Fibroblast of skin of right quadriceps (primary cell): ENCODE results near the gene RTP5.
A peak's percentile ranks its signal among the peaks of the same experiment; 100 is the strongest.

ENCODE experiments used
- DNase-seq: peaks from one replicate; pipeline ENCODE4 v3.0.0-alpha.2; 2013

Gene RTP5

DNA sequence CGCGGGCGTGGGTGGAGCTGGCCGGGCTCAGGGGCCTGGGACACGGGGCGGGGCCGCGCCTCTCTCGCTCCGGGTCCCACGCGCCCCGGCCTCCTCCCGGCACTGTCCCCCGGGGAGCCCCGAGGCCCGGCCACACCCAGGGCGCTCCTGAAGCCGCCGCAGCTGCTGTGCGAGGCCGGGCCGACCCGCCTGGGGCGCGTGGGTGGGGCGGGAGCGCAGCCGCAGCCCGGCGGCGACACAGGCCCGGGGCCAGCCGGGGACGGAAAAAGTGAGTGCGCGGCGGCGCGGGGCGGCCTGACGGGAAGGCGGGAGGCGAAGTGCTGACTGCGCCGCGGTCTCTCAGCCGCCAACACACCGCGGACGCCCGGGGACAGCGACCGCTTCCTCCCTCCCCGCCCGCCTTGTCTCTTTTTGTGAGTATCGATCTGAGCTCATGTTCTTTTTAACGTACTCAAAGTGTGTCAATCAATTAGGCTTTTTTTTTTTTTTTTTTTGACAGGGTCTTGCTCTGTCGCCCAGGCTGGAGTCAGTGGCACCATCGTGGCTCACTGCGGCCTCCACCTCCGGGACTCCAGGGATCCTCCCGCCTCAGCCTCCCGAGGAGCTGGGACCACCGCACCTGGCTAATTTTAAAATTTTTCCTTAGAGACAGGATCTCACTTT lies 25.3 kb upstream of the RTP5 start:
- peak; percentile 48 for DNase-seq

DNA sequence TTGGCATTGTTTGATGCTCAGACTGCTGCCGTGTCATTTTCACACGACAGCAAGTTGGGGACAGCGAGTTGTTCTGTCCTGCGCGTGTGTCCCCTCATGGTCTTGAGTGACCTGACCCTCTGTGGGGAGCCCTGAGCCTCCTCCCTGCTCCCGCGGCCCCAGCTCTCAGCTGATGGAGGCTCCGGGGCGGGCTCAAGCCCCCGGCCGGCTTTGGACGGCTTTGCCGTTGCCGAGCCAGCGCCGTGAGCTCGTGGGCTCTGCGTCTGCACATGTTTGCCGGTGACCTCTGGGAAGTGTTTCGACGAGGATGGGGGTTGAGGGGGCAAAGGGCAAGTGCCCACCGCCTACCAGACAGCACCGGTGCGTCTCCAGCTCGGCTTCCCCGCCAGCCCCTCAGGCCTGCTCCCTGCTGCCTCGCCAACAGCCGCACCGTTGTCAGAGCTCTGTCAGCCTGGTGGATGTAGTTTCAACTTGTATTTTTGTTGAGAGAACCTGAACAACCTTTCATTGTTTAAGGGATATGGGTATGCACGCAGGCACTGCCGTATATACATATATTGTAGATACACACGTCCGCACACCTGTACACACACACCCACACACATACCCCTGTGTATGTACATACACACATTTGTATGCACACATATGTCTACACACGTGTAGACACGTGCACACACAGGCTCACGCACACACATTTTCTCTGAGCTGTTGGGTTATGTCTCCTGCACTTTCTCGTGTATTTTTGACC lies 24.5 kb upstream of the RTP5 start:
- DNase-seq = no peak

DNA sequence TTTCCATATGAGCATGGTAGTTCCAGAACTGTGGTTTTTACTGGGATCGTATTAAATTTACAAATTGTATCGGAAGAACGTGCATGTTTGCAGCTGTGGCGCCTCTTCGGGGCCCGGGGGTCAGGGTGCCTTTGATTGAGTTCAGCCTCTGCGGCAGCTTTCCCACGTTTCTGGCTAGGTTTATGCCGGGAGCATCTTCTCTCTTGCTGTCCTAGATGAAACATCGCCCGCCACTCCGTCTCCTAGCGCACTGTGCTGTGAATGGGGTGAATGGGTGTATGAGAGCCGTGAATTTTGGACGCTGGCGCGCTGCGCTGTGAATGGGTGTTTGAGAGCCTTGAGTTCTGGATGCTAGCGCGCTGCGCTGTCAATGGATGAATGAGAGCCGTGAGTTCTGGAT lies 23.1 kb upstream of the RTP5 start:
- no peak for DNase-seq

DNA sequence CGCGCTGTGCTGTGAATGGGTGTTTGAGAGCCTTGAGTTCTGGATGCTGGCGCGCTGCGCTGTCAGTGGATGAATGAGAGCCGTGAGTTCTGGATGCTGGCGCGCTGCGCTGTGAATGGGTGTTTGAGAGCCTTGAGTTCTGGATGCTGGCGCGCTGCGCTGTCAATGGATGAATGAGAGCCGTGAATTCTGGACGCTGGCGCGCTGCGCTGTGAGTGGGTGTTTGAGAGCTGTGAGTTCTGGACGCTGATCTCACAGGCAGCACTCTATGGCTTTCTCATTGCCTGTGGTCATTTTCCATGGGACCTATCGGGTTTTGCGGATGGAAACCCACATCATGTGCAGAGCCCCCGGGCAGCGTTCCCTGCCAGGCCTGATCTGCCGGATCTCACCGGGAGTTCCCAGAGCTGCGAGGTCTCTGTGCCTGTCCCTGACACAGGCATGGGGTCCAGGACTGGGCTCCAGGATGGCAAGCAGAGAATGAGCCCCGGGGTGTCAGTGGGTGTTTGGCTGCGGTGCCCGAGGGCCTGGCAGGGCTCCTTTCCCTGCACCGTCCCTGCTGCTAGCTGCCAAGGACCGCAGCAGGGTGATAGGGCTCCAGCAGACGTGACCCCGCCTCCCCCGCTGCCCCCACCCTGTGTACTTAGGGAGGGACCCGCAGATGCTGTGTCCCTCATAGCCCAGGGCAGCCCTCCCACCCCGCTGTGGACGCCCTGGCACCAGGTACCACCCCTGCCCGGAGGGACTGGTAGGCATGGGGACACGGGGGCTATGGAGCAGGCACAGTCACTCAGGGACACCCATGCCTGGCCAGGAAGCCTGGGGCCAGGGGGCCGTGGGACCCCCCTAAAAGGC lies 20.5 kb upstream of the RTP5 start:
- no peak for DNase-seq

DNA sequence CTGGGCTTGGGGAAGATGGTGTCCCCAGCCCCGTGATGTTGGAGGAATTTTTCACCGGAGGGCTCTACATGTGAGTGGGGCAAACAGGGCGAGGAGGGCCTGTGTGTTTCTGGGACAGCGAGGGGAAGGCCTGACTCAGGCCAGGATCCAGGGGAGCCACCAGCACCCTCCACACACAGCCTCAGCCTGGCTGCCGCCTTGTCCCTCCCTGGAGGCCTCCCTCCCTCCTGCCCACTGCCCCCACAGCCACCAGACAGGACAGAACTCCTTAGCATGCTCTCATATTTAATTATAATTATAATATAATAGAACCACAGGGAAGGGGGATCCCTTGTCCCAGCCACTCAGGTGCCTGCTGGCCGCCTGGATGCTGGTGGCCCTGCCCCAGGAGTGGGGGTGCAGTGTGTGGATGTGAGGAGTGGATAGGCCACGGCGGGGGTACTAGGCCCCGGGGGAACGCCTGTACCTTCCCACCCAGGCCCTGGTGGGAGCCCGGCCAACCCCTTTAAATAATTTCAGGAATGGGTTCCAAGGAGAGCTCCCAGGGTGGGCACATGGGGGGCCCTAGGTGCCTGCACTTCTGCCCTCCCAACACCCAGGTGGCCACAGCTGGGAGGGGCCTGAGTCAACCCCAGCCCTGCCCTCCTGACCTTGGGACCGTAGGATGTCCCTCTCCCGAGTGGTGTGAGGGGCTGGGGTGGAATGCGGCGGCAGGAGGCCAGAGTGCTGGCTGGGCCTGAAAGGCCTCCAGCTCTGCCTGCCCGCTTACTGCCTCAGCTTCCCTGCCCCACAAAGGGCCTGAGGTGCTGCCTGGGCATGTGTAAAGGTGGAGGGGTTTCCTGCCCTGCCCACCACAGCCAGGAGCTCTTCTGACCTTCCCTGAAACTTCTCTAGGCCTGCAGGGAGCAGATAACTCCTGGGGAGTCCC lies 19.6 kb upstream of the RTP5 start:
- DNase-seq = no peak

DNA sequence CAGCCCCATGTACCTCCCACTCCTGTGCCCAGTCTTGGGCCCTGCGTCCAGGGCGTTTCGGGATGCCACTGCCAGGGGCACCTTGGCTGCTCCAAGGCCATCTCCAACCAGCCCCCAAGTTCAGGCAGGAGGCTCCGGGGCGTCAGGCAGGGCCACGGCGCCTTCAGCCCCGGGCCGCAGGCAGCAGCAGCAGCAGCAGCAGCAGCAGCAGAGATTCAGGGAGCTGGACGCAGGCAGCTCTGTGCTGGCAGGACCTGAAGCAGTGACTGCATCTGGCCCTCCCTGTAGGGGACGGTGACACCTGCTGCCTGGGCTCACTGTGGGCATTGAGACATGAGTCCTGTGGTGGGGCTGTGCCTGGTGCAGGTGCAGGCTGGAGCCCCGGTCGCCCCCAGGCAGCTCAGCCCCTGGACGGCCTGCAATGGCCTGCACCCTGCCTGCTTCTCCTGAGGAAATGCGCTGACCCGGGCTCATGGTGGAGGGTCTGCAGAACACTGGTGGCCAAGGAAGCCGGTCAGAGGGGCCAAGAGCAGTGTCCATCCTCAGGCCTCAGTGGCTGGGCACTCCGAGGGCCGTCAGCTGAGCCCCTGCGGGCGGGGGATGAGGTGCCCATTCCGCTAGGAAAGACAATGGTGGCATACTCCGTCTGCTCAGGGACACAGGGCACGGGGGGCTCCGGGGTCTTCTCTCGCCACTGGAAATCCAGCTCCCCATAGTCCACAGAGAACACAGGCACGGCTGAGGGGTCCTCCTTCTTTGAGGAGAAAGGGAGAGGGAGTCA lies 18.8 kb upstream of the RTP5 start:
- DNase-seq = no peak

DNA sequence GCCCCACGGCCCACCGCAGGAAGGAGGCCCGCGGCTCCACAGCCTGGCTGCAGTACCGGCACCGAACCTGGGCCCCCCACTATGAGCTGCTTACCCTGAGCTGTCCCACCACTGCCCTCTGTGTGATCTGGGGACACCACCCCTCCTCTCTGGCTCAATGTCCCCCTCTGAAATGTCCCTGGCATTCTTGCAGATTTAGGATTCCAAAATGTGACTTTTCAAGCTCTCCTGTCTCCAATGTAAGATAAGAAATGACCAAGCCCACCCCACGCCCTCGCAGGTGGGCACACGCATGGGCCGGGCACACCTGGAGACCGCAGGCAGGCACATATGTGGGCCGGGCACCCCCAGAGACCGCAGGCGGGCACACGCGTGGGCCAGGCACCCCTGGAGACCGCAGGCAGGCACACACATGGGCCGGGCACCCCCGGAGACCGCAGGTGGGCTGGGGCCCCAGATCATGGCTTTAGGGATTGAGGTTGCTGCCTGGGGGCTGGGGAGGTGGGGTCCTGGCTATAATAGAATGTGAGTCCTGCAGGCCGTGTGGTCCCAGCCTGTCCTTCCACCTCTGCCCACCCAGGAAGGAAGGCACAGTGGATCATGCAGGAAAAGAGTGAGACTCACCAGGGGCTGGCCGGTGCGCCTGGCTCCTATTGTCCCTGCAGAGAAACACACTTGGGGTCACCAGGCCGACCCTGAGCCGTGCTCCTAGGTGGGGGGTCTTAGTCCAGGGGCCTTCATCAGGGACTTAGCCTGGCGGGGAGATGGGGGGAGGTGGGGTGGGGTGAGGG lies 18.0 kb upstream of the RTP5 start:
- no peak for DNase-seq

DNA sequence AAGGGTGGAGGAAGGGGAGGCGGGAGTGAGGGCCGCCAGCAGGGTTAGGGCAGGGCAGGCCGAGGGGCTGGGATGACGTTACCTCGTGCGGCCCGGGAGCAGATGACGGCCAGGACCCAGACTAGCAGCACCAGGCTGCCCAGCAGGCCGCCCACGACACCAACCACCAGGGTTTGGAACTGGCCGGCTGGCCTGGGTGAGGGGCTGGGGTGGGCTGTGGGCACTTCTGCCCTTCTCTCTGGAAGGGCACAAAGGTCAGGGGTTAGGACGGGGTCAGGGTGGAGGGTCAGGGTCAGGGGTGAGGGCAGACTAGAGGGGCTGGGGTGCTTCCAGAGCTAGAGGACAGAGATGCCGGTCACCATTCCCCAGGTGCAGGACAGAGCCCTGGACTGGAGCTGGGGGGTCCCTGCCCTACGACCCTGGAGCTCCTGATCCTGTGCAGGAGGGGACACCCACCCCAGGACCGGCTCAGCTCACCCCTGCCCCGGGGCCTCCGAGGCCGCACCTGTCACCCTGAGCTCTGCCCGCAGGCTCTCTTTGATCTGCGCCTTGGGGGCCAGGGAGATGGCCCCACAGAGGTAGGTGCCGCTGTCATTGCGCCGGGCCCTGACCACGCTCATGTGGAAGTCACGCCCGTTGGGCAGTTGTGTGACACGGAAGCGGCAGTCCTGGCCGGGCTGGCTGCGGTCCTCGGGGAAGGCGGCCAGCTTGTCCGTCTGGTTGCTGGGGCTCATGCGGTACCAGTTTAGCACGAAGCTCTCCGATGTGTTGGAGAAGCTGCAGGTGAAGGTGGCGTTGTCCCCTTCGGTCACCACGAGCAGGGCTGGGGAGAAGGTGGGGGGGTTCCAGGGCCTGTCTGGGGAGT lies 17.2 kb upstream of the RTP5 start:
- no peak for DNase-seq

DNA sequence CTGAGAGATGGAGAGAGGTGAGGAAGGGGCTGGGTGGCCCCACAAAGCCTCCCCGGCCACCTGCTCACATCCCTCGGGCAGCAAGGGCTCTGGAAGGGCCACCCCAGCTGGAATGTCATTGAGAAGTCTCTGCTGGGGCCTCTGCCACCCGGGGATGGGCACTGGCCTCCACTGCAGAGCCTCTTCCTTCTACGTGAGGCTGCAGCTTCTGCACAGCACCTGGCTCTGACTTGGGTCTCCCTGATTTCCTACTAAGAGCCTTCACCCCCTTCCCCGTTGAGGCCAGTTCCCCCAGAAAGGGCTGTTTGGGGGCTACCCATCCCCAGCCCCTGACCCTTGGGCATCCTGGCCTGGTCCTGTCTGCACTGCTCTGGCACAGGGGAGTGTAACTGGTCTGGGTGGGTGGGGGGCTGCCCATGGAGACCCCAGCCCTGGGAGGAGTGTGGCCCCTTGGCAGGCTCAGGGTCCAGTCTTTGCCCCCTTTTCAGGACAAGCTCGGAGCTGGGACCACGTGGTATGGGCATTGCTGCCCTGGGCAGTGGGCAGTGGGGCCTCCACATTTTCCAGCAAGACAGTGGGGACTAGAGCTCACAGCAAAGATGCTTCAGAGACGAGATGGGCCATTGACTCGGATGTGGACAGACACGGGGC lies 16.4 kb upstream of the RTP5 start:
- DNase-seq = no peak

DNA sequence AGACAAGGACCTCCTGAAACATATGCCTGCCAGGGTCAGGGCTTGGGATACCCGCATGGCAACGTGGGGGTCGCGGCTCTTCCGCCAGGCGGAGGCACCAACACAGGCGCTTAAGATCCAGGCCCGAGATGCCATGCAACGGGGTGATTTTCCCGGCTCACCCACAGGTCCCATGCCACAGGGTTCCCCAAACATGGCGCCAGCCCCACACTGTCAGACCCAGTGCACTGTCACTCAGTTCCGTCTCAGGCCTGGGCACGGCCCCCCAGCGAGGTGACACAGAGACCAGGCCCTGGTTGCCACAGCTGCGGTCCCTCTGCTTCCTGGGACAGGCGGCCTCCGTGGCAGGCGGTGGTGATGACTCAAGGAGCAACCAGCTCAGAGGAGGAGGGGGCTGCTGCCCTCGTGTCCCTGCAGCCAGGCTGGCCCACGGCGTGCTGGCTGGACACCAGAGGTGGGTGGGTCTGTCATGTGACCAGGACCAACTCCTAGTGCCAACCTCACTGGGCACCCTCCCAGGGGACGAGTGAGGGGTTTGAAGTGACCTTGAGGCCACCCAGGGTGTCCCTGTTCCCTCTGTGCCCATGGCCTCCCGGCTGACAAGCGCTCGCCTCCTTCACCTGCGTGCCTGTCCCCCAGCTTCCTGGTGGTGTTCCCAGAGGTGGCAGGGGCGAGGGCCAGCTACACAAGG lies 15.7 kb upstream of the RTP5 start:
- no peak for DNase-seq

DNA sequence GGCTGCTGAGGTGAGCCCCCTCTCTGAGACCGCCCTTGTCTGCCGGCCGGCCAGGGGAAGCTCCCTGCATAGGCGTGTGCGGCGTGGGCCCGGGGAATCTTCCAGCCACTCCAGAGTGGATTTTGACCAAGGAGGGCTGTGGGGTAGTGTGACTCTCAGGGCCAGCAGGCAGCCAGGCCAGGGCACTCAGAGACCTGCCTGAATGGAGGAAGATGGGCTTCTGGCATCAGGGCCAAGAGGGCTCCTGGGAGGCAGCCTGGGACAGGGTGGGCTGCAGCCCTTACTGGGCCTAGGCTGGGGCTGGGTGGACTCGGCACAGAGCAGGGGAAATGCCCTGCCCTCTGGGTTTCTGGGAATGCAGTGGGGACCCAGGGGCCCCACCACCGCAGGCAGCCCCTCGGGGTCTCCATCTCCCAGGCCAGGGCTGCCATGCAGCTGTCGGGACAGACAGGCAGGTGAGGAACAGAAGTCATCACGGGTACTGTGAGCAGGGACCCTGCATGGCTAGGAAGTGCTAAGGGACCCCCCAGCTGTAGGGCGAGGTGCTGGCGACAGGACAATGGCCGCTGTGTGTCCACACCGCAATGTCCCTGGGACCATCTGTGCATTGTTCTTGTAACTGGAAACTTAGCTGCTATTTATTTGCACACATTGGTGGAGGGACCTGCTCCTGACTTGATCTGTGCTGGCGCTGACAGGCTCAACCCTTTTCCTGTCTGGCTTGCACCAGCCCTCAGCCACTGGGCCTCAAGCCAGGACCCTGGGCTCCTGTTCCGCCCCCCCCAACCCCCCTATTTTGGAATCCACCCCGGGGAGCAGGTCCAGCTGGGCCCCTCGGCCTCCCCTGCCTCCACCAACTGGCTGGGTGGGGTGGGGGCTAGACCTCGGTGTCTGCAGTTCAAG lies 14.9 kb upstream of the RTP5 start:
- no peak for DNase-seq

DNA sequence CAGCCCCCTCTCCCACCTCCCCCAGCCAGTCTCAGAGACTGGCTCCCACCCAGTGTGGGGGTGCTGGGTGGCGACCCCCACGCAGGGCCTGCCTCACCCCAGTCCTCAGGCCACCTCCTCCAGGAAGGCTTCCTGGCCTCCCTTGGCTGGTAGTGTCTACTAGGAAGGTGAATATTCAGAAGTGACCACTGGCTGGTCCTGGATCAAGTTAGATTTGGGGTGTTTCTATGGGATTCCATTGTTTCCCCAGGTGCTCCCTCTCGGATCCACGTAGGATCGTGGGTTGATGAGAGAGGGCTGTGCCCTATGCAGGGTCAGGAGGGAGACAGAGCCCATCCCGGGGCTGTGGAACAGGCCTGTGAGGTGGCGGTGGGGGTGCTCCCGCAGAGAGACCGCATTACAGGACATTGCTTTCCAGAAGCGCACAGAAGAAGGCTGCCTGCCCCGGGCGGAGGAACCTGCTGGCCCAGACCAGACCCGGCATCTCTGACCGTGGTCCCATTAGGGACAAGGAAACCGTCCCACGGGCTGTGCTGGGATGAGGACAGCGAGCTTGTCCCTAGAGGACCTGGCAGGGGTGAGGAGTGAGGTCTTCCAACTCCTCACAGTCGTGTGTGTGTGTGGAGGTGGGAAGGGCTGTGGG lies 14.2 kb upstream of the RTP5 start:
- no peak for DNase-seq

DNA sequence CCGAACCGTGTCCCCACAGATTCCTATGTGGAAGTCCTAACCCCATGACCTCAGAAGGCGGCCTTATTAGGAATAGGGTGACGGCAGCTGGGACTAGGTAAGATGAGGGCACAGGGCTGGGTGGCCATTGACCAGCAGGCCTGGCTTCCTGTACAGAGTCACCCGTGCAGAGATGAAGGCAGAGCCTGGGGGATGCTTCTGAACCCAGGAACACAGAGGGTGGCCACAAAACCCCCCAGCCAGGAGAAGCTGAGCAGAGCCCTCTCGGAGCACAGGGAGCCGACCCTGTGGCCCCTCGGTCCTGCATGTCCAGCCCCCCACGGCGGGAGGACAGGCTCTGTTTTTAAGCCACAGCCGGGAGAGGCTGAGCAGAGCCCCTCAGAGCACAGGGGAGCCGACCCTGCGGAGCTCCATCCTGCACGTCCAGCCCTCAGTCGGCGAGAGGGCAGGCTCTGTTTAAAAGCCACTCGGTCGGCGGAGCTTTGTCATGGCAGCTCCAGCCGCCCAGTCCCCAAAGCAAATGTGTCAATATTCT lies 13.6 kb upstream of the RTP5 start:
- no peak for DNase-seq

DNA sequence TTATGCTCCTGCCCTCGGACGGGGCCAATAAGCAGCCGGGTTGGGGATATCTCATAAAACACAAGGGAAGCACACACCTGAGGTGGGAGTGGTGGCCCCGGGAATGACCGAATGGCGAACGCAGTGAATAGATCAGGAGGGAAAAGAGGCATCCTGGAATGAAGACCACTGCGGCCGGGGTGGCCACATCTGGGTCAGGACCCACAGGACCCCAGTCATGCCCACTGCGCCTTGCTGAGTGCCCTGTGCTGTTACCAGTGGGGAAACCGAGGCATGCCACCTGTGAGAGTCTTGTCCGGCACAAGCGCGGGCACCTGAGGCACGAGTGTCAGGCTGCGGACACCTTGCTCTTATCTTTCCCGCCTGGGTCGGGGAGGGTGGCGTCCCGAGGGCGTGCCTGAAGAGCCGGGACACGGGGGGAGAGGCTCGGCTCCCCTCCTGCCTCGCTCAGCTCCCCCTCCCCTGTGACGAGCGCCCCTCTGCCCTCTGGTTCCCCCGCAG lies 12.4 kb upstream of the RTP5 start:
- no peak for DNase-seq

DNA sequence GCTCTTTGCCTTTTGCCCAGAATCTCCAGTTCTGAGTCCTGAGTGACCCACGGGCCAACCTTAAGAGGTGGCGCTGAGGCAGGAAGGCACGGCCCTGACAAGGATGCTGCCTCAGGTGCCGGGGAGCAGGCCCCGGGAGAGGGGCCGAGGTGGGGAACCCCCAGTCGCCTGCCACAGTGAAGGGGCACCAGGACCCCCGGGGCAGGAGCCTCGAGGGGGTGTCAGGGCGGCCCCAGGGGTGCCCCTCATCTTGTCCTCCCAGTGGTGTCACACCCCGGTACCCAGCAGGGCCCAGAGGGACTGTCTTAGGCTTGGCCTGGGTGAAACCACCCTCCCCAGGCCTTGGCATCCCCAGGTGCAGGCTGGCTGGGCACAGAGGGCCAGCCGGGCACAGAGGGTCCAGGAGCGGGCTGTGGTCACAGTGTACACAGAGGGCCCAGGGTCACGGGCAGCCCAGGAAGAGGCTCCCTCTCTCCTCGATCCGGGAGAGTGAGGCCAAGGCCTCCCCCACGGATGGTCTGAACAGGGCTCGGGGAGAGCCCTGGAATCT lies 11.9 kb upstream of the RTP5 start:
- no peak for DNase-seq
